Activated CD8-positive, alpha-beta memory T cell treated with anti-CD3 and anti-CD28 coated beads, Interleukin-2, amount 10 ng/mL, durations not matched to agents 7 days and 5 days (primary cell): ENCODE data around the gene CILP2. TPM values are rescaled to one million over a fixed set of nuclear protein-coding genes. Genes with fewer than 3 reads are reported as not detected.

Experiments used
- ATAC-seq: fragments of 150-1000 bp; cut with Tn5 transposase; one replicate; pipeline ENCODE4 v1.10.0; 2021; ENCODE audit warnings: moderate library complexity
- CTCF ChIA-PET: fragments of 350-600 bp; sonication (Branson Sonifier 250); formaldehyde crosslinking; loops from one replicate; lab custom pipeline; 2021; ENCODE audit warnings: antibody characterized with exemption; lab: Charles Lee
- DNase-seq: peaks from one replicate; pipeline ENCODE4 v3.0.0-alpha.2; 2020
- H3K27ac Mint-ChIP-seq: one replicate; pipeline ENCODE4 v1.8.0; 2021; ENCODE audit warnings: mild to moderate bottlenecking, mixed read lengths
- H3K27me3 Mint-ChIP-seq: one replicate; pipeline ENCODE4 v1.8.0; 2021; ENCODE audit warnings: mixed read lengths
- H3K36me3 Mint-ChIP-seq: one replicate; pipeline ENCODE4 v1.8.0; 2021; ENCODE audit warnings: mild to moderate bottlenecking, mixed read lengths
- H3K4me1 Mint-ChIP-seq: one replicate; pipeline ENCODE4 v1.8.0; 2021; ENCODE audit warnings: mixed read lengths
- H3K4me3 Mint-ChIP-seq: one replicate; pipeline ENCODE4 v1.8.0; 2021; ENCODE audit warnings: mild to moderate bottlenecking, moderate library complexity, mixed read lengths
- H3K9me3 Mint-ChIP-seq: one replicate; pipeline ENCODE4 v1.8.0; 2022; ENCODE audit warnings: low read depth, mixed read lengths
- total RNA-seq, 2 experiments: library from RNA; stranded (reverse); gene quantifications; one replicate each; pipeline ENCODE4 v1.2.3, GENCODE V29; 2021

Gene CILP2
- total RNA-seq, 2 experiments from 2014 or later = 0.12 to 0.15 TPM

DNA sequence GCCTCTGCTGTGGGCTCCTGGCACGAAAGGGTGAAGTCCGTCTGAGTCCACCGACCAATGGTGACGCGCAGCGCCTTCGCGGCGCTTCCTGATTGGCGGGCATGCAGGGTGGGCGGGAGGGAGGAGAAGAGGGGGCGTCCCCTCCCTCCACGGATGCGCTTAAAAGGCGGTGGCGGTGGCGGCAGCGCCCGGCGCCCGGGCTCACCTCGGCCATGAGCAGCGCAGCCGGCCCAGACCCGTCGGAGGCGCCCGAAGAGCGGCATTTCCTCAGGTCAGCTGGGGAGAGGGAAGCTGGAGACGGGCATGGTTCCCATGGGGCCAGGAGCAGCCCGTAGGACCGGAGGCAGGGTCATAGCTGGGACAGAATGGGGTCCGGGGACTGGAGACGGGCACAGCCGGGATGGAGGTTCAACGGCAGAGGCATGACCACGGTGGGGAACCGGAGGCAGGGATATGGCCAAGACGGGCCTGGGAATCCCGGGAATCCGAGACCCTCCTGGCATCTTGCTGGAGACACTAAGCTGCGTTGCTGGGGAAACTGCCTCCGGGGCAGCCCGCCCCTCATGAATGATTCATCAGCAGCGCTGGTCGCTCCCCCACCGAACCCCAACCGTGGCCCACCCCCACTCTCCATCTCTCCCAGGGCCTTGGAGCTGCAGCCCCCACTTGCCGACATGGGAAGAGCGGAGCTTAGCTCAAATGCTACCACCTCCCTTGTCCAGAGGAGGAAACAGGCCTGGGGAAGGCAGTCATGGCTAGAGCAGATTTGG lies 9.2 kb upstream of the CILP2 start, which contains the start of gene YJEFN3:
Gene YJEFN3, plus strand, starts transcription at position 191 of the 770 bp plus-strand sequence. Its CDS starts 22 bp downstream, at position 213.
- peaks cover 16% of the 10 kb centered on the region for H3K4me1 Mint-ChIP-seq
- DNase-seq = no peak
- H3K36me3 Mint-ChIP-seq = peaks cover 3% of the 10 kb centered on the region
- no peak within 1 kb of the TSS for H3K27ac Mint-ChIP-seq
- no peak for ATAC-seq
- no peaks in the 10 kb centered on the region for H3K9me3 Mint-ChIP-seq
- CTCF ChIA-PET = interaction anchor here (1.1 to 8.0 kb wide), 4 partner anchors 13 to 115 kb away, joined by 3 to 119 read pairs (median 8); partner anchors contain the start of genes GMIP, NDUFA13 and TSSK6
- no peak within 1 kb of the TSS for H3K4me3 Mint-ChIP-seq
- H3K27me3 Mint-ChIP-seq = no peaks in the 10 kb centered on the region

DNA sequence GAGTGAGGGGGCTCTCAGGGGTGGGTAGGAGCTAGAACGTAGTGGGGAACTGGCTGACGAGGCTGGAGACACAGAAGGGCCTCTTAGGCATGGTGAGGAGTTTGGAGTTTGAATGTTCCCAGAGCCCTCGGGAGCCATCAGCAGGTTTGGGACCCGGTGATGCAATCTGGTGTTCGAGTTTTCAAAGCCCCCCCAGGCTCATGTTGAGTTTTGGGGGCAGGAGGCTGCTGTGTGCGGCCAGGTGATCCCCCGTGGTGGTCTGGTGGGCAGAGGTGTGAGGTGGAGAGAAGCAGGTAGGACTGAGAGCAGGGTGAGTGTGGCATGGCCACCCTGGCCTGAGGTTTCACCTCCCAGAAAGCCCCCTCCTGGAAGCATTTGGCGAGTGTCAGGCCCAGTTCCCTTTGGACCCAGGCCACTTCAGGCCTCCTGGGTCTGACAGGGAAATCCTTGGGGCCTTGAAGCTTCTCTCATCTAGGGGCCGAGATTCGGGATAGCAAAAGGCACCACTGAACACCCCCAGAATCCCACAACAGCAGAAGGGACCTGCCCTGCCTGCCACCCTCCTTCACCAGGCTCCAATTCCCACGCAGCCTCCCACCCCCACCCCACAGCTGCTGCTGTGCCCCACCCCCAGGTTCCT lies 8.2 kb upstream of the CILP2 start:
- CTCF ChIA-PET = interaction anchor here (1.1 to 8.0 kb wide), 4 partner anchors 14 to 114 kb away, joined by 3 to 119 read pairs (median 8); partner anchors contain the start of genes GMIP, NDUFA13 and TSSK6

DNA sequence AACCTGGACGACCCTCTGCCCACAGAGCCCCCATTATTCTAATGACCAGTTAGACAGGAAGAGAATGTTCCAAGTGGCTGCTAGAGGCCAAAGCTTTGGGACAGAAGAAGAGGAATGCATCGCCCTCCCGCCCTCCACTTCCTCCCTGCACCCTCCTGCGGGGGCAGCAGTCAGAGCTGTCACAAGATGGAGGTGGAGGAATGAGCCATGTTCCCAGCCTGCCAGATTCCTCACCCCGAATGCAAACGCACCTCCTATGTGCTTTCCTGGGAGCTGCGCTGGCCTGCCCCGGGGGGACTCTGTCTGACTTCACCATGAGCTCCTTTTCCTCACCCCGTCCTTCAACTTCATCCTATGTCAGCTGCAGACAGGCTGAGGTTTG lies 7.7 kb upstream of the CILP2 start:
- H3K4me3 Mint-ChIP-seq = no peak overlapping the region
- no peak overlapping the region for H3K27ac Mint-ChIP-seq
- no peak for ATAC-seq
- H3K27me3 Mint-ChIP-seq = no peaks in the 10 kb centered on the region
- no peak for DNase-seq
- H3K9me3 Mint-ChIP-seq = no peaks in the 10 kb centered on the region
- peaks cover 9% of the 10 kb centered on the region for H3K4me1 Mint-ChIP-seq
- peaks cover 3% of the 10 kb centered on the region for H3K36me3 Mint-ChIP-seq
- CTCF ChIA-PET = interaction anchor here (1.6 to 8.0 kb wide), 5 partner anchors 15 to 119 kb away, joined by 5 to 119 read pairs (median 12); partner anchors contain the start of genes GMIP, NDUFA13, PBX4 and TSSK6

More for the DNA sequence above, 8.2 kb upstream of the CILP2 start:
- no peak for ATAC-seq
- peaks cover 12% of the 10 kb centered on the region for H3K4me1 Mint-ChIP-seq
- no peaks in the 10 kb centered on the region for H3K9me3 Mint-ChIP-seq
- no peak overlapping the region for H3K27ac Mint-ChIP-seq
- no peaks in the 10 kb centered on the region for H3K27me3 Mint-ChIP-seq
- H3K36me3 Mint-ChIP-seq = peaks cover 3% of the 10 kb centered on the region
- H3K4me3 Mint-ChIP-seq = no peak overlapping the region
- DNase-seq = no peak

DNA sequence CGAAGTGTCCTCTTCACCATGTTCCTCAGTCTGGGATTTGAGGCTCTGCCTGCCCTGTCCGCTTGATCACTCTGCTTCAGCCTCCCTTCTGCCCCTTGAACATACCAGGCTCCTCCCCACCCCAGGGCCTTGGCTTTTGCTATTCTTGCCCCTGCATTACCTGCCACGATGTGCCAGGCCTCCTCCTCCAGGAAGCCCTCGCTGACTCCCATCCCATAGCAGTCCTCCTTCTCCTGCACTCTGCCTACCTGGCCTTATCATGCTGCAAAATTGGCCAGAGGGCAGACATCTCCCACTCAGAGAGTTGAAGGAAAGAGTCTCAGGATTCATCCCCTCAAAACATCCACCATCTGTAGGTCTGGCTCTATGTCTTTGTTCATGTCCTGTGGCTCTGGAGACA lies 7.2 kb upstream of the CILP2 start:
- Mint-ChIP-seq H3K4me1 (peaks cover 9% of the 10 kb centered on the region), H3K27me3 (no peaks in the 10 kb centered on the region), H3K36me3 (peaks cover 3% of the 10 kb centered on the region), H3K4me3 (no peak overlapping the region), H3K9me3 (no peaks in the 10 kb centered on the region), H3K27ac (peak overlapping the region; percentile 39)
- DNase-seq = no peak
- ATAC-seq = no peak
- CTCF ChIA-PET = interaction anchor here (0.6 to 8.0 kb wide), 17 partner anchors 9 to 636 kb away, joined by 3 to 119 read pairs (median 8); partner anchors contain the start of genes GMIP, NDUFA13, PBX4 and TSSK6

DNA sequence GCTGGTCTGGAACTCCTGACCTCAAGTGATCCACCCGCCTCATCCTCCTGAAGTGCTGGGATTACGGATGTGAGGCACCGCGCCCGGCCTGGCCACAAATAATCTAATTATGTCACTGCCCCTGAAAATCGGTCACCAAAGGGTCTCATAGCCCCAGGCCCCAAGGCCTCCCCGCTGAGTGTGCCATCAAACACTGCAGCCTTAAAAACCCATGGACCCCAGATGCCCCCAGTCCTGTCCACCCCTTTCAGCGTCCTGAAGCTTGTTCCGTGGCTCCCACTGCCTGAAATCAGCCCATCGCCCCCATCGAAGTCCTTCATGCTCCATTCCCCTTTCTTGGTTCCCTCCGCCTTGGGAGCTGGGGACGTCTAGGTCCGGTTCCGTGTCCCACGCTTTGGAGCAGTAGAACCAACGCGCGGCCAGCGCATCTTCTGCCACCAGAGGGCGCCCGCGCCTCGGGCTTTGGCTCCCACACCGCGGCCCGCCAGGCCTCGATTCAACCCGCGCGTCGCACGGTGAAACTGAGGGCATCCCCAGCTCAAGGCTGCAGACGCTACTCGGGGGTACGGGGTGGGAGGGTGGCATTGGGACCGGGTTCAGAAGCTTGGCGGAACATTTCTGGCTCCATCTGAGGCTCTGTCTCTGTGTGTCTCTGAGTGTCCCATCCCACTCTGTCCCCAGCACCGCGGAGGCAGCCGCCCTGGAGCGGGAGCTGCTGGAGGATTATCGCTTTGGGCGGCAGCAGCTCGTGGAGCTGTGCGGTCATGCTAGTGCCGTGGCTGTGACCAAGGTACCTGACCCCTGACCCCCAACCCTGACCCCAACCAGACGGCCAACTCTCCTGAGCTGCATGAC lies 5.9 kb upstream of the CILP2 start:
- Mint-ChIP-seq H3K27ac (peak overlapping the region; percentile 54), H3K27me3 (peaks cover 3% of the 10 kb centered on the region), H3K4me3 (no peak overlapping the region), H3K9me3 (no peaks in the 10 kb centered on the region), H3K4me1 (peaks cover 9% of the 10 kb centered on the region), H3K36me3 (peaks cover 5% of the 10 kb centered on the region)
- DNase-seq (peak; percentile 87), ATAC-seq (peak; percentile 90)
- CTCF ChIA-PET = interaction anchor here (0.6 to 8.0 kb wide), 48 partner anchors 9 to 706 kb away, joined by 3 to 119 read pairs (median 5); partner anchors contain the start of genes ATP13A1, GMIP, NDUFA13 and PBX4

DNA sequence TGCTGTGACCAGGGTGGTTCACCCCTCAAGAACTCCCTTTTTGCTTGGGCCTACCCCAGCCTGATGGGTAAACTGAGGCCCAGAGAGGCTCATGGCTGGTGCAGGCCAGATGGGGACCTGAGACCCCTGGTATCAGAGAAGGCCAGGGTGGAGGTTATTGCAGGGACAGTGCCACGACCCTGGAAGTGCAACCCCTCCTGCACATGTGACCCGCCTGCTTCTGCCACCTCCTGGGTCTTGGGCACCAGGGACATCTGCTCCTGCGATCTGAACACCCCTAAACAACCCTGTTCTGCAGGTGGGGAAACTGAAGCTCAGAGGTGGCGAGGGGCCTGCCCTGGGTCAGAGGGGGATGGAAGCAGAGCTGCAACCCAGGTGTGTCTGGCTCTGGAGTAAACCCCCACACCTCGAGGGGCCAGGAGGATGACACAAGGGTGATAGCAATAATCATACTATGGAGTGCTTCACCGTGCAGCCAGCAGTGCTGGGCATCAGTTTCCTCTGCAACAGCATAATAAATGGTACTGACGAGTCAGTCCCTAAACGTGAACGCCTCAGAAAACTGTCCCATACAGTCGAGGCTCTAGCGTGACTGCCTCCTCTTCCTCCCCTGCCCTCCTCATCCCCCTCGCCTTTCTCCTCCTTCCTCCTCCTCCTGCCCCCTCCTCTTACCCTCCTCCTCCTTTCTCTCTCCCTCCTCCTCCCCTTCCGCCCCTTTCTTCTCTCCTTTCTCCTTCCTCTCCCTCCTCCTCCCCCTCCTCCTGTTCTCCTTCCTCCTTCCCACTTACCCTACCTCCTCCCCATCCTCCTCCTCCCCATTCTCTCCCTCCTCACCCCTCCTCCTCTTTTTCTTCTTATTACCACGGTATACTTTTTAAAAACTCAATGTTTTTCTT lies 5.0 kb upstream of the CILP2 start:
- Mint-ChIP-seq H3K9me3 (no peaks in the 10 kb centered on the region), H3K4me3 (no peak overlapping the region), H3K4me1 (peaks cover 13% of the 10 kb centered on the region), H3K27ac (no peak overlapping the region), H3K36me3 (peaks cover 5% of the 10 kb centered on the region), H3K27me3 (peaks cover 8% of the 10 kb centered on the region)
- CTCF ChIA-PET = interaction anchor here (0.6 to 8.0 kb wide), 45 partner anchors 8 to 705 kb away, joined by 3 to 119 read pairs (median 6); partner anchors contain the start of genes ATP13A1, GMIP, NDUFA13 and PBX4
- no peak for ATAC-seq
- DNase-seq = no peak

DNA sequence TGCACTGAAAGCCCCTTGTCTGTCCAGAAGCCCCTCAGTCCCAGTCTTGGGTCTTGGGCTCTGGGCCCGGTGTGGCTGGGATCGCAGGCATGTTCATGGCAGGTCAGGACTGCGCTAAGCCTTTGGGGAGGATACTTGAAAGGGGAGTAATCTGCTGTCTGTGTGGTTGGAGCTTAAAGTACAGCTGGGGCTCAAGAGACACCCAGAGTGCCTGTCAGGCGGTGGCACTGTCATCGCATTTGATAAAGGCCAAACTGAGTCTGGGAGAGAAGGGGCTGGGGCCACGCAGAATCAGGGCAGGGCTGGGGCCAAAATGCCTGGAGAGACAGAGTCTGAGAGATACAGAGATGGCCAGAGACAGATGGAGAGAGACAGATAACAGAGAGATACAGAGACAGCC lies 4.2 kb upstream of the CILP2 start:
- CTCF ChIA-PET = interaction anchor here (3.9 to 8.0 kb wide), 2 partner anchors 18 to 116 kb away, joined by 29 to 119 read pairs; no protein-coding TSS in a partner anchor
- DNase-seq = no peak
- peaks cover 13% of the 10 kb centered on the region for H3K27me3 Mint-ChIP-seq
- no peak overlapping the region for H3K4me3 Mint-ChIP-seq
- no peak overlapping the region for H3K27ac Mint-ChIP-seq
- no peaks in the 10 kb centered on the region for H3K9me3 Mint-ChIP-seq
- H3K36me3 Mint-ChIP-seq = peaks cover 5% of the 10 kb centered on the region
- no peak for ATAC-seq
- peaks cover 18% of the 10 kb centered on the region for H3K4me1 Mint-ChIP-seq

DNA sequence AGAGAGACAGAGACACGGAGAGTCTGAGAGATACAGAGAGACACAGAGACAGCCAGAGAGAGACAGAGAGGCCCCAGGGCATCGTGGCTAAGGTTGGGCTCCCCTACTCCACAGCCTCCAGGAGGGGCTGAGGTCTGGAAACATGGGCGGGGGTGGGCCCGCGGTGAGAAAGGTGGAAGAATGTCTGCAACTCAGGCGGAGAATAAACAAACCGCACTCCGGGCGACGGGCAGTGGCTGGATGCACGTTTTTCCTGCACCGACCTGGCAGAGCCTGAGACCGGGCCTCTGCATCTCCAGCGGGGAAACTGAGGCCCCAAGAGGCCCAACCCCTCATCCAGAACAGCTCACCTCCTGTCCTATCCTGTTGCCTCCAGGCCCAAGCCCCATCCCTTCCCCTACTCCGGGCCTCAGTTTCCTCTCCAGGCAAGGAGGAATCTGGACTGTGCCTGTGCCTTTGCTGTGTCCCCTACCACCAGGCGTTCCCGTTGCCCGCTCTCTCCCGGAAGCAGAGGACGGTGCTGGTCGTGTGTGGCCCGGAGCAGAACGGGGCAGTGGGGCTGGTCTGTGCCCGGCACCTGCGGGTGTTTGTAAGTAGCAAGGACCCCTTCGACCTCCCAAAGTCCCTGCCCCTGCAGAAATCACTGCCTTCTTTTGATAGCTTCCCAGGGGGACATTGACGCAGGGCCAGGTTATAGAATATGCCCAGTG lies 3.4 kb upstream of the CILP2 start:
- Mint-ChIP-seq H3K9me3 (no peaks in the 10 kb centered on the region), H3K4me3 (no peak overlapping the region), H3K36me3 (peaks cover 5% of the 10 kb centered on the region), H3K4me1 (peaks cover 19% of the 10 kb centered on the region), H3K27ac (no peak overlapping the region), H3K27me3 (peaks cover 19% of the 10 kb centered on the region)
- no peak for ATAC-seq
- no peak for DNase-seq
- CTCF ChIA-PET = interaction anchor here (1.5 to 8.0 kb wide), 2 partner anchors 17 to 109 kb away, joined by 5 to 119 read pairs; partner anchors contain the start of gene GMIP

DNA sequence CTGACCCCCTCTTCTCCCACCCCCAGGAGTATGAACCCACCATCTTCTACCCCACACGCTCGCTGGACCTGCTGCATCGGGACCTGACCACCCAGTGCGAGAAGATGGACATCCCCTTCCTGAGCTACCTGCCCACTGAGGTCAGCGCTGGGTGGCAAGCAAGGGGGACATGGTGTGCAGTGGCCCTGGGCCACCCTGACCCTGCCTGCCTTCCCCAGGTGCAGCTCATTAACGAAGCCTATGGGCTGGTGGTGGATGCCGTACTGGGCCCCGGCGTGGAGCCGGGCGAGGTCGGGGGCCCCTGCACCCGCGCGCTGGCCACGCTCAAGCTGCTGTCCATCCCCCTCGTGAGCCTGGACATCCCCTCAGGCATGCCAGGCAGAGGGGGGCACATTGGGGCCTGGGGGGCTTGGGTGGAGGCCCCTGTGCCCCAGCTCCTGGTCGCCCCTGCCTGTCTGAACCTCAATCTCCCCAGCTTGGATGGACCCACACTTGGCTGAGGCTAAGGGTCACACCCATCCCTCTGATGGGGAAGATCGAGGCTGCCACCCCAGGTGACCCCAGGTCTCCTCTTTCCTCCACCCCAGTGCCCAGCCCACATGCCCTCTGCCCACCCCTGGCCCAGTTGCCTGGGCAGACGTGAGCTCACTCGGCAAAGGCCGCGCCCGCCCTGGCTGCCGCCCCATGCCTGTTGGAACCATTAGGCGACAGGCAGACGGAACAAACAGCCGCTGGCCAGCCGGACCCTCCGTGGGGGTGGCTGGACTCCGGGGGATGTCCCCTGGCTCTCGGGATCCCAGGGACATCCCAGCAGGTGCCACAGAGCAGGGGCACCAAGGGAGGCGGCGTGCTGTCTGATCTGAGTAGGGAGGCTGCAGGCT lies 2.5 kb upstream of the CILP2 start:
- ATAC-seq (no peak), DNase-seq (no peak)
- CTCF ChIA-PET = interaction anchor here (1.5 to 8.0 kb wide), 2 partner anchors 16 to 108 kb away, joined by 5 to 119 read pairs; partner anchors contain the start of gene GMIP
- Mint-ChIP-seq H3K9me3 (no peaks in the 10 kb centered on the region), H3K27ac (peak overlapping the region; percentile 21), H3K27me3 (peaks cover 19% of the 10 kb centered on the region), H3K4me1 (peaks cover 21% of the 10 kb centered on the region), H3K36me3 (peaks cover 5% of the 10 kb centered on the region), H3K4me3 (no peak overlapping the region)

DNA sequence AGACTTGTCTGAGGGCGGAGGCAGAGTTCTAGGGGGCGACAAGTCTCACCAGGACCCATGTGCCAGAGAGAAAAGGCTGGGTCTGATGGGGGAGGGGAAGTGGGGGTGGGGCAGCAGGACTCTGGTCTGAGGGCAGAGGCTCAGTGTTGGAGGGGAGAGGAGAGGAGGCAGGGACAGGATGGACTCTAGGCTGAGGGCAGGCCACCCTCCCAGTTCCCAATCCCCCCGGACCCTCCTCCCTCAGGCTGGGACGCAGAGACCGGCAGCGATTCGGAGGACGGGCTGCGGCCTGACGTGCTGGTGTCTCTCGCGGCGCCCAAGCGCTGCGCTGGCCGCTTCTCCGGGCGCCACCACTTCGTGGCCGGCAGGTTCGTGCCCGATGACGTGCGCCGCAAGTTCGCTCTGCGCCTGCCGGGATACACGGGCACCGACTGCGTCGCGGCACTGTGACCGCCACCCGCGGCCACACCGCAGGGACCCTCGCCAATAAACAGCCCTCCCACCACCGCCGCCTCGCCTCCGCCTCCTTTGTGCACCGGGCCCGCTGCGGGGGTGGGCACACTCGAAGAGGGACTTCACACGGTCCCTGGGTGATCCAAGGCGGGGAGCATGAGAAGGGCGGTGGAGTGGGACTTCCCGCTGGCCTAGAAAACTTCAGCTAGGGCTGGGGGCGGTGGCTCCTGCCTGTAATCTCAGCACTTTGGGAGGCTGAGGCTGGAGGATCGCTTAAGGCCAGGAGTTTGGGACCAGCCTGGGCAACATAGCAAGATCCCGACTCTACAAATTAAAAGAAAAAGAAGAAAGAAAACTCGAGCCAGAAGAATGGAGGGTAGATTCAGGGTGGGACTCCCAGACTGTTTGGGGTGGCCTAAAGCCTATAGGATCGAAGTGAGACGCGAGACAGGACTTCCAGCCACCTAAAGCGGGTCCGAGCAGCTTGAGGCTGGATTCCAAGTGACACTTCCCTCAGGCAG lies 703 bp upstream of the CILP2 start:
- CTCF ChIA-PET = interaction anchor here (1.0 kb wide), 1 partner anchor 15 kb away, joined by 4 read pairs; no protein-coding TSS in a partner anchor
- no peaks in the 10 kb centered on the region for H3K9me3 Mint-ChIP-seq
- no peak overlapping the region for H3K27ac Mint-ChIP-seq
- no peak overlapping the region for H3K4me3 Mint-ChIP-seq
- peaks cover 29% of the 10 kb centered on the region for H3K4me1 Mint-ChIP-seq
- H3K27me3 Mint-ChIP-seq = peaks cover 19% of the 10 kb centered on the region
- ATAC-seq = no peak
- H3K36me3 Mint-ChIP-seq = peaks cover 1% of the 10 kb centered on the region
- no peak for DNase-seq
